Midbrain (tissue), 1 donor: Measurements from ENCODE around the gene RILPL1.
"Not testable (repeated sequence)": the region's sequence is repeated elsewhere in the genome, so short reads cannot be mapped to it uniquely, and the experiment has no call there.

Source experiments
- DNase-seq: peaks from one replicate; lab custom pipeline; 2025; lab: John Stamatoyannopoulos, UW

Gene RILPL1

DNA sequence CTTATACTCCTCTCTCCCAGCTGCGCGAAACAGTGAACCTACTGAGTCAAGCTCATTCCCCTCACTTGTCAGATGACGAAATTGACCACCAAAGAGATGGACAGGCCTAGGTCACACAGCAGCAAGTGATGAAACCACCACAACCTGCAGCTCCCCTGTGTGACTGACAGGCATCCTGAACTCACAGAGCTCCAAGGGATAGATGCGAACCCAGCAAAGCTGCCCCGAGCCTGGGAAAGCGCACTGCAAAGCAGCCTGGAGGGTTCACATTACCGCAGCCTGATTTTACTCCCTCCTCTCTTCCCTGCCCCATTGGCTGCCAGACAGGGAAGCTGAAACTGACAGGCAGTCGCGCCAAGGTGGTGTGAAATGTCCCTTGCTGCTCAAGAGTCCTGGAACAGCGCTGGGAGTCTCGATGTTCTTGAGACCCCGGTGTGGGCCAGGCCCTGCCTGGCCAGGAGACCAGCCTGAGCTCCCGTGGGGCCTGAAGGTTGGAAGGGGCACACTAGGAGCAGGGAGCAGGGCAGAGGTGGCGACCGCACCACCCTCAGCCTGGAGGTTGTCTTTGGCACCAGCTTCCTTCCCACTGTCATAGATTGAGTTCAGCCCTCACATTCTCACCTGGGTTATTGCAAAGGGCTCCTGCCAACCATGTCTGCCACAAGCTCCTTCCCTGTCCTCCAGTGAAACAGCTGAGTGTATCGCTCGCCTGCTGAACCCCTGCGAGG, 39.2 kb downstream of the RILPL1 start:
- no peak for DNase-seq

GRCh38 chr12:123492339-123493039, 41.0 kb downstream of the RILPL1 start:
- not testable (repeated sequence) for DNase-seq

GRCh38 chr12:123491481-123491880, 42.0 kb downstream of the RILPL1 start:
- DNase-seq, result no peak

DNA sequence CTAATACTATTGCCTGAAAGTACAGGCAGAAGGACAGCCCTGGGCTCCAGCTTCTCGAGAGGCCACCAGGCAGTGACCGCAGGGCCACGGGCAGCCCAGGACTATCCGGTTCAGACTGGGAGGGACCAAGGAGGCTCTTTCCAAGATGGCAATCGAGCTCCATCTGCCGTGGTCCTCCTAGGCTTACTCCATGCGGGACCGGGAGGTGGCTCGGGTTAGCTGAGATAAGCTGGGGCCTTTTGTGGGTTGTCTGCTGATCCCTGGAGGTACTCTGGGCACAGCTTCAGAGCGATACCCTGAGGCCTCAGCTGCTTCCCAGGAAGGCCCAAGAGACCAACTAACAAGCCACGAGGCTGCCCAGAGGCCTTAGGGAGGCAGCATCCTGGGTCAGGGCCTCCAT, 42.5 kb downstream of the RILPL1 start:
- DNase-seq, result no peak

DNA sequence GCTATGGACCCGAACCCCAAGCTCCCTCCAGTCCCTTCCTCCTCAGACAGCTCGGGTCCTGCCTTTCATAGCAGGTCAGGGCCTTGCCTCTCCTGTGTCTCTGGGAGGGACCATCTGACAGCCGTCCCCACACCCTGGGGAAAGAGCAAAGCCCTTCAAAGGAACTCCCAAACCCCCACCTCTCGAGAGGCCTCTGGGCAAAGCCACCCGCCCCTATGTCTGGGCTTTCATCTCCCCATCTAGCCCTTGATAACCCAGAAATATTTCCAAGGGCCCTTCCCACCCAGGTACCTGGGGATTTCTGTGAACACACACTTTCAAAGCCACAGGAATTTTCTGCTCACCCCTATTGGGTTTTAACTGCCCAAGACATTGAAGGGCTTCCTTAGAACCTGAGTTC, 43.4 kb downstream of the RILPL1 start:
- no peak for DNase-seq

- no peak for DNase-seq
Measured at GRCh38 chr12:123489580-123489979, 43.9 kb downstream of the RILPL1 start.

DNA sequence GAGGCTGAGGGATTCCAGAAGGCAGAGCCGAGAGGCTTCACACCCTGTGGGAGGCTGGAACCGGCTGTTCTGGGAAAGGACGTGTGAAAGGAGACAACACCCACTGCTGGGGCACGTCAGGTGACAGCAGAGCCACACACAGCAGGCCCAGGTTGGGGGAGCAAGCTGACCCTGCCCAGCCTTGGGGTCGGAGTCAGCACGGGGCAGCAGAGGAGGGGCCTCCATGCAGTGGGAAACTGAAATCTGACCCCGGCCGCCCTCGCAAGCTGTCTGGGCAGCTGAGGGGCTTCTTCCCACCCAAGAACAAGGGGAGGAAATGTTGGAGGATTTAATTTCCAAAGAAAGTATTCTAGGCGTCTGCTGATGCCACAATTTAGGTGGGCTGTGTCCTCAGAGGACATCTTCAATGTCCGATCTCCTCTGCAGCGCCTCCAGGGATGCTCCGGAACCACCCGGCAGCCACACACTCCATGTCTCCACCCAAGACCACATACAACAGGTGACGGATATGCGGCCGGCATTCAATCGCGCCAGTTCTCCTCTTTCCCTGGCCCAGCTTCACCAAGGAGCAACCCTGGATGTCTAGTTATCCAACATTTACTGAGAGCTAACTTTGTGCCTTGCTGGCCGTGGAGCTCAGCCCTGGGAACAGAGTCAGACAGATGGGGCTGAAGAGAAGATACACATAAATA, 44.8 kb downstream of the RILPL1 start:
- DNase-seq, result no peak

DNA sequence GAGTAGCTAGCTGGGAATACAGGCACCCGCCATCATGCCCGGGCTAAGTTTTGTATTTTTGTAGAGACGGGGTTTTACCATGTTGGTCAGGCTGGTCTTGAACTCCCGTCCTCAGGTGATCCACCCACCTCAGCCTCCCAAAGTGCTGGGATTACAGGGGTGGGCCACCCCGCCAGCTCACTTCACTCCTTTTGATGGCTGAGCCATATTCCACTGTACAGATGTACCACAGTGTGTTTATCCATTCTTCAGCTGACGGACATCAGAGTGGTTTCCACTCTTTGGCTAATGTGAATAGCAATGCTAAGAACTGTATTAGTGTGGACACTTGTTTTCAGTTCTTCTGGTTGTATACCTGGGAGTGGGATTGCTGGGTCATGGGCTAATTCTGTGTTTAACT, 46.1 kb downstream of the RILPL1 start:
- DNase-seq, result no peak

- no peak for DNase-seq
Measured at GRCh38 chr12:123485756-123486155, 47.8 kb downstream of the RILPL1 start.

DNA sequence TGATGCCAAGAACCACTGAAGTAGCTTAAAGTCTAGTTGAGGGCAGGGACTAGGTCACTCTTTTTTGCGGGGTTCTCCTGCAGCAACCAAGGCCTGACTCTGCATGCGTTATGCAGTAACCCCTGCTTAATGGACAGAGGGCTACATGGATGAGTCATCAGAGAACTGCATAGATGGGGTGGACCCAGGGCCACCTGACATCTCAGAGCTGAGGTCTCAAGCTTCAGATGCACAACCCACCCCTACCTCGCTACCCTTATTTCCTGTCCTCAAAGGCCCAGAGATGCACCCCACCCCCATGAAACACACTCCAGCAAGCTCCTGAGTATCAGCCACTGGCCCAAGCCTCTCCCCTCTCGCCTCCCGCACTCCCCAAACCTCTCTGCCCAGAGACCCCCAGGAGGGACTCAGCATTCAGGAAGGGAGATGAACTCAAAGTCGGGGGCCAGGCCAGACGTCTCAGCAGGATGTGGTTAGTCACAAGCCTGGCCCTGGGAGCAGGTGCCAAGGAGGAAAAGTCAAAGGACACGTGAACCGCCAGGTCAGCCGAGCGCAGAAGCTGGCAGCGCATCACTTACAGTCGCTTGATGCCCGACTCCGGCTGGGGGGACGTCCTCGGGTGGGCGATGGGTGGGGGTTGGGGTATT, 49.8 kb downstream of the RILPL1 start:
- no peak for DNase-seq

GRCh38 chr12:123482876-123483275, 50.6 kb downstream of the RILPL1 start:
- DNase-seq, result no peak

GRCh38 chr12:123481251-123481650, 52.3 kb downstream of the RILPL1 start:
- DNase-seq, result not testable (repeated sequence)

GRCh38 chr12:123479442-123480180, 53.9 kb downstream of the RILPL1 start:
- peak; percentile 91 for DNase-seq

DNA sequence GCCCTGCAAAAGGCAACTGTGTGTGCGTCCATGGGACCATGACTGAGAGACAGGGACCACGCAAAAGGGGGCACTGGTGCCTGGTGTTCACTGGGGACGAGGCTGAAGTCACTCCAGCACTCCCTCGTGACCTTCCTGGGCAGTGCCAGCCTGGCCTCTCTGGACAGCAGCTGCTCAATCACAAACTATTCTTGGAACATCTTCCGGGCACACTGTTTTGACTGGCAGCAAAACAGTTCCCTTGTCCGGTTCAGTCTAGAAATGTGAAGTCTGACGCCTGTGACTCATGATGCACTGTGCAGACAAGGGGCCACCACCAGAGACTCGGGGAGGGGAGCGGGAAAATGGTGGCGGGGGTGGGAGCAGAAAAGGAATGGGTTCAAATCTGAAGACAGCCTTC, 54.8 kb downstream of the RILPL1 start:
- peak; percentile 81 for DNase-seq

- no peak for DNase-seq
Measured at GRCh38 chr12:123478069-123478468, 55.5 kb downstream of the RILPL1 start.

- no peak for DNase-seq
Measured at GRCh38 chr12:123475246-123475703, 58.2 kb downstream of the RILPL1 start.

DNA sequence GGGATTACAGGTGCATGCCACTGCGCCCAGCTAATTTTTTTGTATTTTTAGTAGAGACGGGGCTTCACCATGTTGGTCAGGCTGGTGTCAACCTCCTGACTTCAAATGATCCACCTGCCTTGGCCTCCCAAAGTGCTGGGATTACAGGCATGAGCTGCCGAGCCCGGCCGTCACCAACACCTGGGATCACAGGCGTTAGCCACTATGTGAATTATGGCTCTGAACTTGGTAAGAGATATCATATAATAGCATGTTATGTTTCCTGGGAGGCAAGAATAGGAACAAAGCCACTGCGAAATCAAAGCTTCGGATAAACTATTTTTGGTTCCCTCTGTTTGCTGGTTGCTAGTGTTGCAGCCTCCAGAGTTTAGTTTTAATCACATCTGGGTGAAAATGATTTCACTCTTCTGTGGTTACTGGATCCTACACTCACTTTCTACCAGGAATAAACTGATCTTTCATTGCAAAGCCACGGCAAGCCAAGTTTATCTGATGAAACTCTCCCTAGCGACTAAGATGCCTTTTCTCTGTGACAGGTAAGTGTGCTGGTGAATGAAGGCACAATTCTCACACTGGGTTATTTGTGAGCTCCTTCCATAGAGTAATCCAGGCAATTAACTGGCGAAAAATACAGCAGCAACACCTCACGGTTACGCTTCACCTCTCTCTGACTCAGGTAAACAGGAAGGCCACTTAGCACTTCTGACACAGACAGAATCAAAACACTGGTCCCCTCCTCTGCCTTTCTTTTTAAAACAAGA, 58.9 kb downstream of the RILPL1 start:
- no peak for DNase-seq

DNA sequence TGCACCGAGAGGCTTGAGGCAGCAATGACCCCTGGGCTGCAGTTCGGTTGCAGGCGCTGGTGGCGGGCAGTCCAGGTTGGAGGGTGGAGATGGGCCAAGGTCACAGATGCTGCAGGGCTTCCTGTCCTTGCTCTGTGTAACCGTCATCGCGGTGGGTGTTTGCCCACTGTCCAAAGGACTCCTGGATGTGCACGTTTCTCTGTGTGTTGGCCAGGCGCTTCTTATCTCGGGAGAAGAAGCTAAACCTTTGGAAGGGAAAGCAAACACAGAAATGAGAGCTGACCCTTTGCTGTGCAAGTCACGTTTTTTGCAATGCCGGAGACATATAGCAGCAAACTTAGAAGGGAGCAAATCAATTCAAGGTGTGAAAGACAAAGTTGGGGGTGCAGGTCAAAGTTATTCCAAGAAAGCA, 61.1 kb downstream of the RILPL1 start:
- DNase-seq, result no peak

DNA sequence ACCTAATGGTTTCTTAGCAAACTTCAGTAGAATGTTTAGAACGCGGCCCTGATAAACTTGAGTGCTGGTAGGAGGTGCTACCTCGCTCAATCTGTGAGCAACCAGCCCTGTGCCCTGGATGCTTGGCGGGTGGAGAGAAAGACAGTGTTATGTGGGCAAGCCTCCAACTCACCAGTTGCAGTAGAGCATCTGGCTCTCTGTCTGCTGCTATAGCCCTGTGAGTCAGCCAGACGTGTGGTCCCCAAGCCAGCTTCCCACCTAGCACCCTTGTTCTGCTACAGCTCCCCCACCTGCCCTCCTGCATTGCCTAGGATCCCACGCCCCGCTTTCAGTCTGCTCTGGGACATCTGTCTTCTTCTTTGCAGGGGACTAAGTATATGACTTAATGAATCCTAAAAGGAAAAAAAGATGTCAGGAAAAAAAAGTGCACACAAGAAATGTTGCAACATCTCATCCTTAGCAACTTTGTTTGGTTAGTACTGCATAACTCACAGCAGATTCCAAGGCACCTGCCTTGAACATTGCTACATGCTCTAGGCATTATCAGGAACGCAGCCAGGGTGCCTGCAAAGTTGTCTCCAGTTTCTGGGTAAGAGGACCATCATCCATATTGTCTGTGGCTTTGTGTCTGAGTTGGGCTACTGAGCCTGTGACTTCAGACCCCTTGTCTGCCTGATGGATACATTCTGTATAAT, 62.0 kb downstream of the RILPL1 start:
- DNase-seq, result no peak

GRCh38 chr12:123469978-123470377, 63.5 kb downstream of the RILPL1 start:
- DNase-seq, result no peak
